Activated CD8-positive, alpha-beta memory T cell treated with anti-CD3 and anti-CD28 coated beads for 1 hour (primary cell): ENCODE results near the gene C1orf122.

ENCODE experiments used
- DNase-seq, 2 donors: peaks; one replicate each; pipeline ENCODE4 v3.0.0-alpha.2; 2020; ENCODE audit warnings: low read depth in 1 of 2; ENCODE audit errors: extremely low read depth in 1 of 2

C1orf122 gene

GRCh38 chr1:37844536-37844935 is 36.9 kb downstream of the C1orf122 start:
- DNase-seq = no peak

DNA sequence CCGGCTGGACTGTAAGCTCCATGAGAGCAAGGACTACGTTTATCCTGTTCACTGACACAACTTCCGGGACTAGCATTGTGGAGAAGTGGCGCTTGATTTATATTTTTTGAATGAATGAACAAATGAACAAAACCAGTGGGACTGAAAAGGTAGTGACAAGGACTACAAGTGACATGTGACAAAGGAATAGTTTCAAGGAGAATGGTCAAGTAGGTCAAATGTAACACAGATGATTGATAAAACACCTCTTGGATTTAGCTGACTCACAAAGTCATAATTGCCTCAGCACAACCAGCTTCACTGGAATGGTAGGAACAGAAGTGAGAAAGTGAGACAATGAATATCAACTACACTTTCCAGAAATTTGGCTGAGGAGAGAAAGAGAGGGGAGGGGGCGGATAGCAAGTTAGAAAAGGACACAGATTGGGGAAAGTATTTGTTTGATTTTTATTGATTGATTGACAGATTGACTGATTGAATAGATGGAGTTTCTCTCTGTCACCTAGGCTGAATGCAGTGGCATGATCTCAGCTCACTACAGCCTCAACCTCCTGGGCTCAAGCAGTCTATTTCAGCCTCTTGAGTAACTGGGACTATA is 37.6 kb downstream of the C1orf122 start:
- DNase-seq = no peak

- DNase-seq = no peak
These were observed 38.2 kb downstream of the C1orf122 start for GRCh38 chr1:37845786-37846185.

- no peak for DNase-seq
These were observed 39.2 kb downstream of the C1orf122 start for GRCh38 chr1:37846647-37847339.

DNA sequence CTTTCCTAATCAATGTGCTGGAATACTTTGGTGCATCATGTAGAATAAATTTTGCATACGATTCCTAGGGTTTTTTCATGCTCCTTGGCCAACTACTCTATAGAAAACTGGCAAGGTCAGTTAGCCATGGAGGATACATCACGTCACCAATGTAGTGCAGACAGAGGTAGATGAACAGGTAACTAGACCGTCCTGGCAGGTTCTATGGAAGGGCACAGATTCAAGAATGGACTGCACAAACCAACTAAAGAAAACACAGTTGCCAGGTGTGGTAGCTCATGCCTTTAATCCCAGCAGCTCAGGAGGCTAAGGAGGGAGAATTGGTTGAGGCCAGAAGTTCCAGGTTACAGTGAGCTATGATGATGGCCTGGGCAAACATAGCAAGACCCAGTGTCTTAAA is 41.9 kb downstream of the C1orf122 start:
- no peak for DNase-seq

DNA sequence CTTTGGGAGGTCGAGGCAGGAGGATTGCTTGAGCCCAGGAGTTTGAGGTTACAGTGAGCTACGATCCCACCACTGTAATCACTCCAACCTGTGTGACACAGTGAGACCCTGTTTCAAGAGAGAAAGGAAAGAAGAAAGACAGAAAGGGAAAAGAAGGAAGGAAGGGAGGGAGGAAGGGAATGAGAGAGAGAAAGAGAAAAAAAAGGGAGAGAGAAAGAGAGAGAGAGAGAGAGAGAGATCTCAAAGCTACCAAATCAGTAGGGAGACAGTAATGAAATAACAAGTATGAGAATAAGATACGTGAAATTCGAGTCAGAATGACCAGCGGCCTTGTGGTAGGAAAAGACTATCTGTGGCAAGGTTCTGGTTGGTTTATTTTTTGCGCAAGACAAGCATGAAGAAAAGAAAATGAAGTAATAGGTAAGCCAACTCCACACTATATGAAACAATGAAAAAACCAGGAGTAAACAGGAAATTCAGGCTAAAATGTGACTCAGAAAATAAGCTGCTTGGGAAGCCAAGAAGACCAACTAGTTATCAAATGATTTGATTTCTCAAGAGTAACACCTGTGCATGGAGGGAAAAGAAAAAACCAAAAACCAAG is 42.9 kb downstream of the C1orf122 start:
- DNase-seq = no peak

DNA sequence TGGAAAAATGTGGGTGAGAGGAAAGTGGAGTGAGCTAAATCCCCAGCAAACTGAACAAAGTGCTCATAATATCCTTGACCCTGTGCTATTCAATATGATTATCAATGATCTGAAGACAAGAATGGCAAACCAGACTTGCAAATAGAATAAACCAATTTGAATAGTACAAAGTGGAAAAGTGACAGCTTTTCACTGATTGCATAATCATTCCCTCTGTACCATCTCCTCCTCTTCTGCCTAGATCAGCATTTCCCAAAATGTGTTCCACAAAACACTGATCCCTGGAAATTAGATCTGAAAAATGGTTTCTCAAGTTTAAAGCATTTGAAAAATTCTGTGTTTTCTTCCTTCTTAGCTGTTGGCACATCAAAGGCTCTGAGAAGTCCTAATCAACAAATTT is 43.7 kb downstream of the C1orf122 start:
- no peak for DNase-seq

DNA sequence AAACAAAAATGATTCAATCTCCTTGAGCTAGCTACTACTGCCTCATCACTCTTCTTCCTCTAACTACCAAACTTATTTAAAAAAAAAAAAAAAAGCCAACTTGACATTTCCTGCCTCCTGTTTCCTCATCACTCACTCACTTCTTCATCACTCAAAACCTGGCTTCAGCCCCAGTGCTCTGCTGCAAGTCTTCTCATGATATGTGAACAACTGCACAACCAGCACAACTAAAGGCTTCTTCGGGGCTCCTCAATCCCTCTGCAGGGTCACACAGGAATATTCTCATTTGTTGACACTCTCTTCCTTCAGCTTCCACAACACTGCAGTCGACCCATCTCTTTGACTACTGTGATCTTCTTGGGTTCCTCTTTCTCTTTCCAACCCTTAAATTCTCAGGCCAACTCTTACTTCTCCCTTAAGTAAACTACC is 44.2 kb downstream of the C1orf122 start:
- DNase-seq = no peak

DNA sequence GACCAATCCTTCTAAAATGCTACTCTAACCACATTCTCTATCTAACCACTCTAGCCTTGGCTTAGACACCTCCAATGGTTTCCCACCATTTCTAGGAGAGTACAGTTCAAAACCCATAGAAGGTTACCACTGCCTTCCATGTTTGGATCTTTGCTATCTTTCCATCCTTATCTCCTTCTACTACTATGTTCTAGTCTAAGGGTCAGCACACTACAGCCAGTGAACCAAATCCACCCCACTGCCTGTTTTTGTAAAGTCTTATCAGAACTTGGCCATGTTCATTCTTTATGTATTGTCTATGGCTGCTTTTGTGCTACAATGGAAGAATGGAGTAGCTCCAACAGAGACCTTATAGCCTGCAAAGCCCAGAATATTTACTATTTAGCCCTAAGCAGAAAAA is 45.6 kb downstream of the C1orf122 start:
- DNase-seq = no peak

DNA sequence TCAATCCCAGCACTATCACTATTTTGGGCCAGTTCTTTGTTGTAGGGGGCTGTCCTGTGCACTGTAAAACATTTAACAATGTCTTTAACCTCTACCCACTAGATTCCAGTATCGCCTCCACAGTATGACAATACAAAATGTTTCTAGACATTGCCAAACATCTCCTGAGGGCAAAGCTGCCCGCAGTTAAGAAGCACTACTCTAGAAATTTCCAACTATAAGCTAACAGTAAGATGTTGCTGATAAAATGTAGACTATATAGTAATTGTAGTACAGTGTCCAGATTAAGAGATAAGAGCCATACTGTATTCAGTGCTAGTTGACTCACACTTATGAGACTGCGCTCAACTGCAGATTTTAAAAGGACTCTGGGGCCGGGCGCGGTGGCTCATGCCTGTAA is 46.8 kb downstream of the C1orf122 start:
- DNase-seq = no peak
